Neural crest cell (in vitro differentiated cells): ENCODE measurements around the gene SBK3. TPM values are rescaled to one million over a fixed set of nuclear protein-coding genes. Genes with fewer than 3 reads are reported as not detected.
"Not testable (repeated sequence)": the region's sequence is repeated elsewhere in the genome, so short reads cannot be mapped to it uniquely, and the experiment has no call there.

Source experiments
- DNase-seq: peaks from one replicate; pipeline ENCODE4 v3.0.0; 2021; ENCODE audit warnings: low read depth, mixed read lengths, low spot score
- H3K27ac Mint-ChIP-seq: one replicate; pipeline ENCODE4 v1.8.0; 2021; ENCODE audit warnings: mild to moderate bottlenecking, mixed read lengths; ENCODE audit not compliant: unreplicated experiment
- H3K27me3 Mint-ChIP-seq: 2 replicates; pipeline ENCODE4 v1.8.0; 2021; ENCODE audit warnings: low read depth, mild to moderate bottlenecking, mixed read lengths
- H3K36me3 Mint-ChIP-seq: 2 replicates; pipeline ENCODE4 v1.8.0; 2021; ENCODE audit warnings: low read depth, mild to moderate bottlenecking, mixed read lengths
- H3K4me1 Mint-ChIP-seq: 2 replicates; pipeline ENCODE4 v1.8.0; 2021; ENCODE audit warnings: mixed read lengths
- H3K4me3 Mint-ChIP-seq: one replicate; pipeline ENCODE4 v1.8.0; 2021; ENCODE audit warnings: mild to moderate bottlenecking, mixed read lengths
- H3K9me3 Mint-ChIP-seq: 2 replicates; pipeline ENCODE4 v1.8.0; 2021; ENCODE audit warnings: mixed read lengths
- CTCF ChIP-seq: fragments of 200-600 bp; sonication (generic); conservative IDR thresholded peaks from 2 replicates; pipeline ENCODE4 v1.5.0; 2021; ENCODE audit warnings: antibody characterized with exemption, mild to moderate bottlenecking
- total RNA-seq: library from RNA; stranded (reverse); gene quantifications from 2 replicates; pipeline ENCODE4 v1.2.1, GENCODE V29; 2021

The SBK3 gene
- total RNA-seq, 1 donor from 2014 or later: 0.68 TPM

- H3K9me3 Mint-ChIP-seq: no peaks in the 10 kb centered on the region
- H3K4me1 Mint-ChIP-seq: peaks cover 28% of the 10 kb centered on the region
- H3K27ac Mint-ChIP-seq: no peak overlapping the region
- peaks cover 9% of the 10 kb centered on the region for H3K36me3 Mint-ChIP-seq
- DNase-seq: no peak
- peak overlapping the region; percentile 57 for H3K4me3 Mint-ChIP-seq
- no peaks in the 10 kb centered on the region for H3K27me3 Mint-ChIP-seq
- no peak for TF ChIP-seq CTCF
These were observed 44.8 kb upstream of the SBK3 start for GRCh38 chr19:55590109-55590508.

- no peaks in the 10 kb centered on the region for H3K9me3 Mint-ChIP-seq
- H3K36me3 Mint-ChIP-seq: peaks cover 4% of the 10 kb centered on the region
- no peak for TF ChIP-seq CTCF
- H3K4me3 Mint-ChIP-seq: peak overlapping the region; percentile 29
- H3K27me3 Mint-ChIP-seq: no peaks in the 10 kb centered on the region
- no peak overlapping the region for H3K27ac Mint-ChIP-seq
- no peak for DNase-seq
- peaks cover 34% of the 10 kb centered on the region for H3K4me1 Mint-ChIP-seq
These were observed 43.4 kb upstream of the SBK3 start for GRCh38 chr19:55588738-55589137.

GRCh38 chr19:55586976-55587668 is 41.8 kb upstream of the SBK3 start:
- H3K36me3 Mint-ChIP-seq: peaks cover 4% of the 10 kb centered on the region
- DNase-seq: peak; percentile 96
- H3K4me3 Mint-ChIP-seq: peak overlapping the region; percentile 96
- no peaks in the 10 kb centered on the region for H3K27me3 Mint-ChIP-seq
- no peak for TF ChIP-seq CTCF
- no peaks in the 10 kb centered on the region for H3K9me3 Mint-ChIP-seq
- peak overlapping the region; percentile 97 for H3K27ac Mint-ChIP-seq
- peaks cover 34% of the 10 kb centered on the region for H3K4me1 Mint-ChIP-seq

GRCh38 chr19:55585658-55586339 is 40.5 kb upstream of the SBK3 start:
- peak; percentile 73 for DNase-seq
- Mint-ChIP-seq H3K4me1 (peaks cover 41% of the 10 kb centered on the region), H3K27ac (peak overlapping the region; percentile 85), H3K9me3 (no peaks in the 10 kb centered on the region), H3K4me3 (peak overlapping the region; percentile 96), H3K36me3 (no peaks in the 10 kb centered on the region), H3K27me3 (no peaks in the 10 kb centered on the region)
- TF ChIP-seq CTCF: no peak

GRCh38 chr19:55584871-55585270 is 39.5 kb upstream of the SBK3 start:
- Mint-ChIP-seq H3K4me3 (peak overlapping the region; percentile 96), H3K36me3 (peaks cover 2% of the 10 kb centered on the region), H3K4me1 (peaks cover 43% of the 10 kb centered on the region), H3K9me3 (no peaks in the 10 kb centered on the region), H3K27me3 (no peaks in the 10 kb centered on the region), H3K27ac (no peak overlapping the region)
- no peak for TF ChIP-seq CTCF
- no peak for DNase-seq

GRCh38 chr19:55583897-55584296 is 38.6 kb upstream of the SBK3 start:
- H3K36me3 Mint-ChIP-seq, H3K27ac Mint-ChIP-seq, H3K9me3 Mint-ChIP-seq, DNase-seq, H3K27me3 Mint-ChIP-seq: not testable (repeated sequence)
- Mint-ChIP-seq H3K4me1 (peaks cover 46% of the 10 kb centered on the region), H3K4me3 (peak overlapping the region; percentile 47)

- H3K27me3 Mint-ChIP-seq, H3K36me3 Mint-ChIP-seq, H3K9me3 Mint-ChIP-seq, H3K27ac Mint-ChIP-seq, DNase-seq: not testable (repeated sequence)
- peaks cover 42% of the 10 kb centered on the region for H3K4me1 Mint-ChIP-seq
- peak overlapping the region; percentile 93 for H3K4me3 Mint-ChIP-seq
These were observed 36.9 kb upstream of the SBK3 start for GRCh38 chr19:55582284-55582683.
